Superior temporal gyrus (tissue), 1 donor: ENCODE measurements around the gene ADAMTS6.
"Not testable (repeated sequence)": the region's sequence is repeated elsewhere in the genome, so short reads cannot be mapped to it uniquely, and the experiment has no call there.

Source experiments
- DNase-seq: peaks from one replicate; pipeline ENCODE4 v3.0.0-alpha.2; 2016; ENCODE audit errors: extremely low spot score

ADAMTS6 gene

GRCh38 chr5:65468633-65469032 lies 13.1 kb downstream of the ADAMTS6 start:
- no peak for DNase-seq

- DNase-seq: no peak
These were observed 19.5 kb downstream of the ADAMTS6 start for GRCh38 chr5:65462139-65462705.

- DNase-seq: no peak
These were observed 20.2 kb downstream of the ADAMTS6 start for GRCh38 chr5:65461490-65461889.

GRCh38 chr5:65459995-65460394 lies 21.7 kb downstream of the ADAMTS6 start:
- DNase-seq: no peak

- DNase-seq: no peak
These were observed 26.7 kb downstream of the ADAMTS6 start for GRCh38 chr5:65455064-65455463.

DNA sequence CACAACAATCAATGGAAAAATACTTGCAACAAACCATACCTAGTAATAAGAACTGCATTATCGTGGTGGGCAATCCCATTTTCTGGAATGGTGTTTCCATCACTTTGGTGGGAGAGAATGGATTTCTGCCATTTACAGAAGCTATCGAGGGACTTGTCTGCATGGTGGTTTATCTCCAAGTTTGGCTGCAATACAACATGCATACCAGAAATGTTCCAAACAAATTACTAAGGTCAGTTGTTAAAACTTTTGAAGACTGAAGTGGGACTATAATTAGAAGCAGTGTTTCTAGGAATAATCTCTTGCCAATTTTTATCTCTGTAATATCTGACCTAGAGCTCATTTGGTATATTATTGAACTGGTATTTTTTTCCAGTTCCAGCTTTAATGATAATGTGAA lies 30.3 kb downstream of the ADAMTS6 start:
- no peak for DNase-seq

GRCh38 chr5:65446682-65447081 lies 35.0 kb downstream of the ADAMTS6 start:
- no peak for DNase-seq

DNA sequence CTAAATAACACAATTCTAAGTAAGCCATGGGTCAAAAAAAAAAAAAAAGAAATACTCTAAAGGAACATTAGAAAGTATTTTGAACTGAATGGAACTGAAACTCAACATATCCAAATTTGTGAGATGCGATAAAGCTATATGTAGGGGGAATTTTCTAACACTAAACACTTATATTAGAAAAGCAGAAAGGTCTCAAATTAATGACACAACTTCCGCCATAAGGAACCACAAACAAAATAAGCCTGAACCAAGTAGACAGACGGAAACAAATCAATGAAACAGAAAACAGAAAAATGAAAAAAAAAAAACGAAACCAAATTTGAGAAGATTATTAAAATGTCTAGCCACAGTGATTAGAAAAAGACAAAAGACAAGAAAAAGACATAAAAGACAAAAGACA lies 39.9 kb downstream of the ADAMTS6 start:
- DNase-seq: no peak

- no peak for DNase-seq
These were observed 41.3 kb downstream of the ADAMTS6 start for GRCh38 chr5:65440456-65440855.

DNA sequence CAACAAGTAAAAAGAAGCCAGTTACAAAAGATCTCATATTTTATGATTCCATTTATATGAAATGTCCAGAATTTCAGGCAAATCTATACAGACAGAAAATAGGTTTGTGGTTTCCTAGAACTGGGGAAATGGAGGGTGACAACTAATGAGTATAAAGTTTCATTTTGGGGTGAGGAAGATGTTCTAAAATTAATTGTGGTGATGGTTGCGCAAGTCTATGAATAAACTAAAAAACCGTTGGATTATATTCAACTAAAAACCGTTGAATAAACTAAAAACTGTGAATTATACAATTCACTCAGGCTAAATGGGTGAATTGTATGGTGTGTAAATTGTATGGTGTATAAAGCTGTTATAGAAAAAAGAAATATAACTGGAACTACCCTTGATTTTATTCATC lies 47.6 kb downstream of the ADAMTS6 start:
- no peak for DNase-seq

- no peak for DNase-seq
These were observed 55.1 kb downstream of the ADAMTS6 start for GRCh38 chr5:65426656-65427055.

GRCh38 chr5:65423623-65424022 lies 58.1 kb downstream of the ADAMTS6 start:
- DNase-seq: no peak

GRCh38 chr5:65418661-65419060 lies 63.1 kb downstream of the ADAMTS6 start:
- no peak for DNase-seq

- no peak for DNase-seq
These were observed 67.9 kb downstream of the ADAMTS6 start for GRCh38 chr5:65413822-65414221.

DNA sequence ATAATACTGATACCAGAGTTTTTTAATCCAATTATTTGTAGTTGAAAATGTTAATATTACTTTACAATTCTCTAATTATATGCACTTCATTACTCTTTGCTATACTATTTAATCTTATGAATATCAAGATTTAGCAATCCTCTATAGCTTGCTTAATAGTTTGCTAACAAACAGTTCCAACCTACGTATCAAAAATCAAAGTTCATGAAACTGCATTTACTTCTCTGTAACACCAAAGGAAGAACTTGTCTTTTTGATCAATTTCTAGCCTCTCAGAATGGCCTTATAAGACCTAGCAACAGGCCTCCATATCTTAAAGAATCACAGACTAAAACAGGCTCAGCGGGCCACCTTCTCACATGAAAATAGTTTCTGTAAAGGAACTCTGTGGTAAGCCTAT lies 68.9 kb downstream of the ADAMTS6 start:
- no peak for DNase-seq

DNA sequence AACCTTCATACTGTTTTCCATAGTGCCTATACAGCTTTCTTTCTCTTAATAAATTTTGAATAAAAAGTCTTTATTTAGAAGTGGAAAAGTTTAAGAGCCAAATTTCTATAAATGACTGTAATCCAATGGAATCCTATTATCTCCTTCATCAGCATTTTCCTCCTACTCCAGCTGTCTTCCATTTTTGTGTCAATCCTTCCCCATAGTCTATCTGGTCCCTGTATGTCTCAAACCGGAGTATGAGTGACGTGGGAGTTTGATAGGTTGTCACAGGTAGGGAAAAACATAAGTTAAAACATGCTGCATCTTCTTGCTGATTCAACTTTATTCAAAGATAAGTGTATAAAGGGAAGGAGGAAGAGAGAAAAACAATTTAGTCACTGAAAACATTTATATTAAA lies 70.4 kb downstream of the ADAMTS6 start:
- DNase-seq: no peak

GRCh38 chr5:65395526-65396155 lies 86.1 kb downstream of the ADAMTS6 start:
- no peak for DNase-seq

DNA sequence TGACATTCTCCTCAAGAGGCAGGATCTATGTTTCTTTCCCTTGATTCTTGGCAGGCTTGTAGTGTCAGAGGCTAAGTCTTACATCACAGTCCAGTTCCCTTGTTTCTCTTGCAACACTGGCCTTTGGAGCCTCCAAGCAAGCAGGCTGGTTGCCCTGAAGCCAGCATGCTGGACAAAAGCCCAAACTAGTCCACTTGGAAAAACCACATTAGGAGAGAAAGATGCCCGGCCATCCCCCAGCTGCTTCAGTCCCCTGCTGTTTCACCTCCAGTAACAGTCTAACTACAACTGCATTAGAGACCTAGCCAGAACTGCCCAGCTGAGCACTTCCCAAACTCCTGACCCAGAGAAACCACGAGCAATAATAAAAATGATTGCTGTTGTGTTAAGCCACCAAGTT lies 87.6 kb downstream of the ADAMTS6 start:
- DNase-seq: no peak

DNA sequence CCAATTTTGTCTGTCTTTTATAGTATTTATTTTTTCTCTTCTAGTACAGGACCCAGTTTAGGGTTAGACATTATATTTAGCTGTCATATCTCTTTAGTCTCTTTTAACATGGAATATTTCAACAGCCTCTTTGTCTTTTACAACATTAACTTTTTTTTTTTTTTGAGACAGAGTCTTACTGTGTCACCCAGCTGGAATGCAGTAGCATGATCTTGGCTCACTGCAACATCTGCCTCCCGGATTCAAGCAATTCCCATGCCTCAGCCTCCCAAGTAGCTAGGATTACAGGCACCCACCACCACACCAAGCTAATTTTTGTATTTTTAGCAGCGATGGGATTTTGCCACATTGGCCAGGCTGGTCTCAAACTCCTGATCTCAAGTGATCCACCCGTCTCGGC lies 90.1 kb downstream of the ADAMTS6 start:
- DNase-seq: no peak

DNA sequence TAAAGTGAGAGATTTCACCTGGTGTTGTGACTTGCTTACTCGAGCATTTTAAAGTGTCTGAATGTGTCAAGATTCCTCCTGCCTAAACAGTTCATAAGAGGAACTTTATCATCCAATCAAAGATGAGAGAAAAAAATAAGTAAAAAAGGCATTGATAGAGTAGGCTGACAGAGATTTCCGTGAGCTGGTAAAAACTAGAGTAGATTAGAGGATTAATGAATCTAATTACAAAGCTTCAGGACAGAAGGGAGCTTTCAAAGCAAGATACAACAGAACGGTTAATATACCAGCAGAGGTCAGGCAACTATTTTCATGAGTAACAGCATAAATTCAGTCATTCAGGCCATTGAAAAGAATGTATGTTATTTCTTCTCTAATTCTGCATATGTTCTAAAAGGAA lies 91.5 kb downstream of the ADAMTS6 start:
- no peak for DNase-seq

- DNase-seq: no peak
These were observed 97.9 kb downstream of the ADAMTS6 start for GRCh38 chr5:65383859-65384258.

GRCh38 chr5:65382582-65382981 lies 99.1 kb downstream of the ADAMTS6 start:
- no peak for DNase-seq

GRCh38 chr5:65370505-65370904 lies 111.2 kb downstream of the ADAMTS6 start:
- not testable (repeated sequence) for DNase-seq

DNA sequence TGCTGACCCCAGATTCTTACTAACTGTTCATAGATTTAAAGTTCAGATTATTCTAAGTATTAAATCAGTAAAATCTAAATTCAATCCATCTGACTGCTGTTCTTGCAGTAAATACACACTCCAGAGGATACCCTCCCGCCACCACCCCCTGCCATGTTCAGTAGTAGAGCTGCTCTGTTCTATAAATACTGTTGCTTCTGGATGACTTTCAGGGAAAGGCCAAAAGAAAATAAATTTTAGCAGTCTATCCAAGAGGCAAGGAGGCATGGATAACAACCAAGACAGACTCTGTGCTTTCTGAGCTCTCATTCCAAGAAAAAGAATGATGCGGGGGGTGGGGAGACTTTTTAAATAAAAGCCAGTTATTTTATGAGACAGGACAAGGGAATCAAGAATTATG lies 115.1 kb downstream of the ADAMTS6 start:
- DNase-seq: no peak
